HuH-7 (cell line): Measurements from ENCODE around the gene TCIRG1.
A peak's percentile ranks its signal among the peaks of the same experiment; 100 is the strongest.

ENCODE experiments used
- DNase-seq: peaks from one replicate; pipeline ENCODE4 v3.0.0; 2011; ENCODE audit warnings: low spot score

TCIRG1 gene

DNA sequence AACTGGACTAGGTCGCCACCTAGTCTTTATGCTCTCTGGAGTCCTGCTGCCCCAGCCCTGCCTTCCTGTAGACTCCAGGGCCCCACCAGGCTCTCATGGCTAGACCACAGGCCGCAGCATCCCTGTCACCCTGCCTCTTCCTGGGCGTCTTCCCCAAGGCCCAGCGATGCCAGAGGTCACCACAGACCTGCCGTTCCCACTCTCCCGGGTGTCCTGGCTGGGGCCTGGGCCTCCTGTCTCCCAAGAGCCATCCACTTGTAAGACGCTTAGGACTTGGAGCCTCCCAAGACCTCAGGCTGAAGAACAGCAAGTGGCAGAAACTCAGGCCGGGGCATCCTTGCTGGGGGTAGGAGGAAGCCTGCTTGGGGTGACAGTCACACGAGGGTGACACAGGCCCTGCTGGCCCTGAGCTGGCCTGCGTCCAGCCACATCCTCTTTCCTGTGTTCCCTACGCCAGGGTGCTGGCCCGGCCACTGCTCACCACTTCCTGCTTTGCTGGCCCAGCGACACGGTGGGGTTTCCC, 2.0 kb upstream of the TCIRG1 start:
- DNase-seq: no peak

DNA sequence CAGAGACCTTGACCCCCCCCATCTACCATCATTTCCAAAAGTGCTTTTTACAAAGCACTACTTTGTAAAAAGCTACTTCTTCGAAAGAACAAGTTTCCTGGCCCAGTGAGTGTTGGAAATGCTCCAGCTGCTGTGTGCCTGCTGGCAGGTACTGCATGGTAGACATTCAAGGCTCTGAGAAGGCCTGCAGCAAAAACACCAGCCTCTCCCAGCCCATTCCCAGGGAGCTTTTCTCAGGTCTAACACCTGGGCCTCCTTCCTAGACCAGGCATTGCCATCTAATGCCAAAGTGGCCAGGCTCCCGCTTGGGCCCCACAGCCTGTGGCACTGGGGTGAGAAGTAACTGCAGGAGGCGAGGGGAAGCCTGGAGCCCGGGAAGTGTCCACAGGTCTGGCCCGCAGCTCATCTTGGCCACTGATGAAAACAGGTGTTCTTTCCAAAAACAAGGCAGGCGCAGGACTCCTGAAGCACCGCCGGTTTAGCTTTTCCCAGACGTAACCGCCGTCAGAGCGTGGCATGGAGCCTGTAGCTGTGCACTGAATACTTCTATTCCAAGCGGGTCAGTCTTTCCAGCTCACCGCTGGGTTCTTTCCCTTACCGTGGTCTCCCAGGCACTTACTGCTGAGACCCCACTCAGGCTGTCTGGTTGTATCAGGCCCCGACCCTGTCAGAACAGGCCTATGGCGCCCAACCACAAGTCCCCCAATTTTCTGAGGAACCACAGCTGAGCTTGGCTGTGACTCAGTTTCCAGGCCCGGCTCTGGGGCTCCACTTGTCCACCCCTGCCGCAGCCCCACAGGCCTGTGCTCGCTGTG, 1.2 kb upstream of the TCIRG1 start:
- DNase-seq: peak; percentile 72

DNA sequence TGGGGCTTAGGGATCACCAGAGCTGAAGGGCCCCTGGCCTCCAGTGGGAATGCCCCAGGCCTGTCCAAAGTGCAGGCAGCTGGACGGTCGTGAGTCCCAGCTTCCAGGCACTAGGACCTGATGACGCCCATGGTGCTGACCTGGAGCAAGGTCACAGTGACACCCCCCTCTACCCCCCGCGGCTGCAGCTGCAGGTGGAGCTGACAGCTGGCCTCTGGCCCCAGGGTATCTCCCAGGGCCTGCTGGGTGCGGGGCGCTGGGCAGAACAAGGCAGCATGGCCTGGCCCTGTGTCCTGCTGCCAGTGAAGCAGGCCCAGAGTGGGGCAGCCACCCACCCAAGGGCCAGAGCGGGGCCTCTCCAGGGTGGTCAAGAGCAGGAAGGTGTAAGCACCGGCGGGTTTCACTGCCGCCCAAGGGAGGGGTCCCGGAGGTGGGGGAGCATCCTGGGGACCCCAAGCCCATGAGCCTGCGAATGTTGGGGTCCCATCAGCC, 553 bp upstream of the TCIRG1 start:
- DNase-seq: peak; percentile 100

DNA sequence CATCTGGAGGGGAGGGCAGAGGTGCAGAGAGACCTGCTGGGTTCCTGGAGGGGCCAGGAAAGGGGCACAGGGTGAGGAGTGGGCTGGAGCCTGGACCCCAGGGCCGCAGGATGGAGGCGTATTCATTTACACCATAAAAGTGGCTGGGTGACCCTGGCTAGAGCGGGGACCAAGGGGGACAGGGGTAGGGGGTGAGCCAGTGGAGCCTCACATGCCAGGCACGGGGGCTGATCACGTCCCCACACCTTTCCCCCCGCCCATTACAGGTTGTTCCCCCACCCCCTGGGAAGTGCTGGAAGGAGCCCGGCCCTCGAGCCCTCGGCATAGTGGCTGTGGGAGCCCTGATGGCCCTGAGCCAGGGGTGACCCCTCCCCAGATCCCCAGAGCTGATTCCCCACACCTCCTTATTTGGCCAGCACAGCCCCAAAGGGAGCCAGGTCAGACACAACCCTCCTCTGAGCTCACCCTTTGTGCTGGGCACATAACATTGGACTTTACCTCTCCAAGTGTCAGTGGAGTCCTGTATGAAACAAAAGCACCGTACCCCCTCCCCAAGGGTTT, 781 bp downstream of the TCIRG1 start:
- peak; percentile 88 for DNase-seq

GRCh38 chr11:68040101-68040956, 1.5 kb downstream of the TCIRG1 start:
- peak; percentile 100 for DNase-seq

DNA sequence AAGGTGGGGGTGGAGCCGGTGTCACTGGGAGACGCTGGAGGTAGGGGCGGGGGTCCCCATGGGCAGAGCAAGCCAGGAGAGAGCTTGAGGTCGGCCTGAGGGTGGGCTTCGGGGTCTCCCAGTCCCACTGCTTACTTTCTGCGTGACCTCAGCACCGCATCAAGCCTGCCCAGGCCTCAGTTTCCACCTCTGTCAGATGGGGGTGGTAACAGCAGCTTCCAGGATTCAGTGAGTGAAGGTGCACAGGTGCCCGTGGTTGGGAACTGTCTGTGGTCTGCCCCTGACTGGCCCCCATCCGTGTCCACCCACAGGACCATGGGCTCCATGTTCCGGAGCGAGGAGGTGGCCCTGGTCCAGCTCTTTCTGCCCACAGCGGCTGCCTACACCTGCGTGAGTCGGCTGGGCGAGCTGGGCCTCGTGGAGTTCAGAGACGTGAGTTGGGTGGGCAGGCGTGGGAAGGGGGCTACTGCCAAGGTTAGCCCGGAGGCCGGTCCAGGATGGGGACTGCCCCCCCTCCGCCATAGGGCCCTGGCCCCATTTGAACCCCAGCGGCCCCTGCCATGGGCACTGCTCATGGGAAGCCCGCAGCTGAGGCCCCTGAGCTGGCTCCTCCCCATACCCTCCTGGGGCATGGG, 2.2 kb downstream of the TCIRG1 start:
- DNase-seq: no peak

DNA sequence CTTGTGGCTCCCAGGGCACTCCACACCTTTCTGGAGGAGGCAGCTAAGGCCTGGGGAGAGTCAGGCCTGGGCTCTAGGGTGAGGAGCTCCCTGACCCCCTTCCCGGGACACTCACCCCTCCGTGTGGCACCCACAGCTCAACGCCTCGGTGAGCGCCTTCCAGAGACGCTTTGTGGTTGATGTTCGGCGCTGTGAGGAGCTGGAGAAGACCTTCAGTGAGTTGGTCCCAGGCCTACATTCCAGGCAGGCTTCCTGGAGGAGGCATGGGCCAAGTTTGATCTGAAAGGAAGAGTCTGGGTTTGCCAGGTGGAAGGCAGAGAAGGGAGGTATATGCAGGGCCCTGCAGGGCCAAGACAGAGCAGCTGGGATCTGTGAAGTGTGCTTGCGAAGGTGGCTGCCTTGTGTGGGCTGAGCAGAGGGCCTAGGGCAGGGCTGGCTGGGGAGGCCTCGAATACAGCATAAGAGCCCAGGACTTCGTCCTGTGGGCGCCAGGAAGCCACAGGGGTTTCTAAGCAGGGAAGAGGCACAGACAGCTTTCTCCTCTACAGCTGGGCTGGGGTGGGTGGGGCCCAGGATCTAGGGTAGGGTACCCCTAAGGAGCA, 2.9 kb downstream of the TCIRG1 start:
- DNase-seq: no peak

DNA sequence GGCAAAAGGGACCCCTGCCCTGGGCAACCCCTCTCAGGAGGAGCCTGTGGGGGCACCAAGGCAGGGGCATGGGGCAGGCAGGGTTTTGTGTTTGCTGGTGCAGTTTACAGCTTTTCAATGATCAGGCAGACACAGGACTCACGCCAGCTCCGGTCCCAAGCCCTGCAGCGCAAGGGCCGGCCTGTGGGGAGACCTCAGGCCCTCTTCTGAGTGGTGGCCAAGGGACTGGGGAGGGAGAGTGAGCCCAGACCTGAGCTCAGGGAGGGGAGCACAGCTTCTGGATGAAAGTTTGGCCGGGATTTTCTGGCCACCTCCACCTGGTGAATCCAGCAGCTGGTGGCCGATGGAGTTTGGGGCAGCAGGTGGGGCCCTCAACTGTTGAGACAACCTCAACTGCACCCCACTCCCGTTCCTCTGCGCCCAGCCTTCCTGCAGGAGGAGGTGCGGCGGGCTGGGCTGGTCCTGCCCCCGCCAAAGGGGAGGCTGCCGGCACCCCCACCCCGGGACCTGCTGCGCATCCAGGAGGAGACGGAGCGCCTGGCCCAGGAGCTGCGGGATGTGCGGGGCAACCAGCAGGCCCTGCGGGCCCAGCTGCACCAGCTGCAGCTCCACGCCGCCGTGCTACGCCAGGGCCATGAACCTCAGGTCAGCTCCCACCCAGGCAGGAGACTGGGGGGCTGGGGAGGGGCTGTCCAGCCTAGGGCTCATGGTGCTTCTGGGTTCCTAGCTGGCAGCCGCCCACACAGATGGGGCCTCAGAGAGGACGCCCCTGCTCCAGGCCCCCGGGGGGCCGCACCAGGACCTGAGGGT, 3.6 kb downstream of the TCIRG1 start:
- DNase-seq: peak; percentile 76

DNA sequence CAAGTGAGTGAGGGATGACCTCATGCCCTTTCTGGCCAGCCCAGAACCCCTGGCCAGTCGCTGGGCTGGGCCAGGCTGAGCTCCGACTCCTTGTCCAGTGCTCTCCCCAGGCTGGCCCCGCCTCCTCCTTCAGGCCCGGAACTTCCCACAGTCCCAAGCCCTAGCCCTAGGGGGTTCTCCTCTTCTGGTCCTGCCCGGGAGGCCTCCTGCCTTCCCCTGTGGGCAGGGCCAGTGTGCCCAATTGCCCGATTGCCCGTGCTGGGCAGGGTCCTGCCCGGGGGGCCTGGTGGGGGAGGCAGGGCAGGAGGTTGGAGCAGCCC, 4.2 kb downstream of the TCIRG1 start:
- DNase-seq: no peak

DNA sequence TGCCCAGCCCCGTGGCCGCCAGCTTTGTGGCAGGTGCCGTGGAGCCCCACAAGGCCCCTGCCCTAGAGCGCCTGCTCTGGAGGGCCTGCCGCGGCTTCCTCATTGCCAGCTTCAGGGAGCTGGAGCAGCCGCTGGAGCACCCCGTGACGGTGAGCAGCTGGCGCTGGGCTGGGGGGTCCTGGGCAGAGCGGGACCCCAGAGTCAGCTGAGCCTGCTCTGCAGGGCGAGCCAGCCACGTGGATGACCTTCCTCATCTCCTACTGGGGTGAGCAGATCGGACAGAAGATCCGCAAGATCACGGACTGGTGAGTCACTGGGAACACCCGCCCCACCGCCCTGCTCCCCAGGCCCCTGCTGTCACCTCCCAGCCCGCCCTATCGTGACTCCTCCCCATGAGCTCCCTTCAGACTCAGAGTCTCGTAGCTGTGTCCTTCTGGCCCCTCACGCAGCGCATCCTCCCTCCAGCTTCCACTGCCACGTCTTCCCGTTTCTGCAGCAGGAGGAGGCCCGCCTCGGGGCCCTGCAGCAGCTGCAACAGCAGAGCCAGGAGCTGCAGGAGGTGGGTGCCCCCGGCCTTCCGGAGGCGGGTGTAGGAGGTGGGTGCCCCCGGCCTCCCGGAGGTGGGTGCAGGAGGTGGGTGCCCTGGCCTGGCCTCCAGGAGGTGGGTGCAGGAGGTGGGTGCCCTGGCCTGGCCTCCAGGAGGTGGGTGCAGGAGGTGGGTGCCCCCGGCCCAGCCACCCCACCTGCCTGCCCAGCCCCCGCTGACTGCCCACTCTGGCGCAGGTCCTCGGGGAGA, 4.7 kb downstream of the TCIRG1 start:
- no peak for DNase-seq

GRCh38 chr11:68044145-68044813, 5.5 kb downstream of the TCIRG1 start:
- no peak for DNase-seq

GRCh38 chr11:68044898-68045351, 6.1 kb downstream of the TCIRG1 start:
- no peak for DNase-seq

DNA sequence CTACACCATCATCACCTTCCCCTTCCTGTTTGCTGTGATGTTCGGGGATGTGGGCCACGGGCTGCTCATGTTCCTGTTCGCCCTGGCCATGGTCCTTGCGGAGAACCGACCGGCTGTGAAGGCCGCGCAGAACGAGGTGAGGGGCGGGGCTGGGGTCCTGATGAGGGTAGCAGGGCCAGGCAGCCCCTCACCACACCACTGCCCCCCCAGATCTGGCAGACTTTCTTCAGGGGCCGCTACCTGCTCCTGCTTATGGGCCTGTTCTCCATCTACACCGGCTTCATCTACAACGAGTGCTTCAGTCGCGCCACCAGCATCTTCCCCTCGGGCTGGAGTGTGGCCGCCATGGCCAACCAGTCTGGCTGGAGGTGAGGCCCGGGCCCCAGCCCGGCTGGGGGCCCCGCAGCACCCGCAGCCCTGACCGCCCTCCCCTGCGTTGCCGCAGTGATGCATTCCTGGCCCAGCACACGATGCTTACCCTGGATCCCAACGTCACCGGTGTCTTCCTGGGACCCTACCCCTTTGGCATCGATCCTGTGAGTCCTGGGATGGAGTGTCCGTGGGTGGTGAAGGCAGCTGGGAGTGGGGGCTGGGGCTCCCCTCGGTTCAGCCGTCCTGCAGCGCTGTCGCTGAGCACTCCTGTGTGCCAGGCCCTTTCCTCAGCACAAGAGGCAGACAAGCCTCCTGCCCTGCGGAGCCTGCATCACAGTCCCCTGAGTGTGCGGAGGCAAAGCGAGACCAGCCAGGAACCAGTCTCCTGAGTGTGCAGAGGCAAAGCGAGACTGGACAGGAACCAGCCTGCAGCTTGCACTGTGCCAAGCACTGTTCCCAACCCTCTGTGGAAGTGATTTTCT, 8.8 kb downstream of the TCIRG1 start:
- DNase-seq: no peak

- no peak for DNase-seq
Measured at GRCh38 chr11:68048681-68049508, 10.1 kb downstream of the TCIRG1 start.

DNA sequence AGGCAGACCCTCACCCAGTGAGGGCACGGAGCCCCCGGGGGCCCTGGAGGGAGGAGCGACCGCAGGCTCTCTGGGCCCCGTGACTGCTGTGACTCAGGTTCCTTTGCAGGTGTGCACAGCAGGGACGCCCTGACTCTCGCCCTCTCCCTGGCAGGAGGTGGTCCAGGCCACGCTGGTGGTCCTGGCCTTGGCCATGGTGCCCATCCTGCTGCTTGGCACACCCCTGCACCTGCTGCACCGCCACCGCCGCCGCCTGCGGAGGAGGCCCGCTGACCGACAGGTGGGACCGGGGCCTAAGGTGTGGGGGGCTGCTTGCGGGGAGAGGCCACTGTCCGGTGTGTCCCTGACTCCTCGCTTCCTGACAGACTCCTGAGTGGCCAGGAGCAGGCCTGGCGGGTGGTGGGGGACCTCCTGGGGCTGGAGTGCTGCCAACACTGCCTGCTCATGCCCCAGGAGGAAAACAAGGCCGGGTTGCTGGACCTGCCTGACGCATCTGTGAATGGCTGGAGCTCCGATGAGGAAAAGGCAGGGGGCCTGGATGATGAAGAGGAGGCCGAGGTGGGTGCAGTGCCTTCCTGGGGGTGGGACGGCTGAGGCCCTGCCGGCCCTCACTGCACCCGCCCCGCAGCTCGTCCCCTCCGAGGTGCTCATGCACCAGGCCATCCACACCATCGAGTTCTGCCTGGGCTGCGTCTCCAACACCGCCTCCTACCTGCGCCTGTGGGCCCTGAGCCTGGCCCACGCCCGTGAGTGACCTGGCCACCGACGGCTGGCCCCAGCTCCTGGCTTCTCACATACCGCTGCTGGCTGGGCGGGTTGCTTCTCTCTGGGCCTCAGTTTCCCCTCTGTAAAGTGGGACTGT, 10.9 kb downstream of the TCIRG1 start:
- no peak for DNase-seq

GRCh38 chr11:68050371-68050841, 11.6 kb downstream of the TCIRG1 start:
- no peak for DNase-seq
